Suppressor macrophage treated with lipopolysaccharide for 1 hour (primary cell): ENCODE measurements around the gene DHX58.

Experiments
- DNase-seq, 3 donors: peaks; one replicate each; pipeline ENCODE4 v3.0.0-alpha.2; 2020 to 2022

The DHX58 gene

DNA sequence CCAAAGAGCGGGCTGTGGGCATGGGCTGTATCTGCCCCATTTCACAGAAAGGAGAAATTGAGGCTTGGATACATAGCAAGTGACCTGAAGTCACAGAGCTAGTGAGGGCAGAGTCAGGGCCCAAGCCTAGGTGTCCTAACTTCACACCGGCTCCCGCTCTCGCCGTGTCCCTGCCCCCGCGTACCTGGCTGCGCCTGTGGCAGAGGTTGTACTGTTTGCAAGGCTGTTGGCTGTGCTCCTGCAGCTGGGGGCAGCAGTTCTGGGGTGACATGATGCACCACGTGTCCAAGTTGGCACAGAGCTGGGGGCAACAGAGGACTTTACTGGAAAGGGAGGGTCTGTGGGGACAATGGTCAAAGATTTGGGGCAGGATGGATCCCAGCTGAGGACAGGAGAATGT is 3.4 kb downstream of the DHX58 start:
- no peak for DNase-seq

- peak; percentile 89 to 97 (median 92) for DNase-seq
Observed at GRCh38 chr17:42107597-42108576, 4.6 kb downstream of the DHX58 start.

- no peak for DNase-seq
Observed at GRCh38 chr17:42107124-42107523, 5.4 kb downstream of the DHX58 start.

DNA sequence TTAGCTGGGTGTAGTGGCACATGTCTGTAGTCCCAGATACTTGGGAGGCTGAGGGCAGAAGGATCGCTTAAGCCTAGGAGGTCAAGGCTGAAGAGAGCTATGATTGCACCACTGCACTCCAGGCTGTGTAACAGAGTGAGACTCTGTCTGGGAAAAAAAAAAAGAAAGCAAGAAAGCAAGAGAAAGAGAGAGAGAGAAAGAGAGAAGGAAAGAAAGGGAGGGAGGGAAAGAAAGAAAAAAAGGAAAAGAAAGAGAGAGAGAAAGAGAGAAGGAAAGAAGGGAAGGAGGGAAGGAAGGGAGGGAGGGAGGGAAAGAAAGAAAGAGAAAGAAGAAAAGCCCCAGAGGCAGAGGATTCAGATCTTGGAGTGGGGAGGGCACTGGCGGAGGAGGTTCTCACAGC is 6.5 kb downstream of the DHX58 start:
- DNase-seq, result no peak

GRCh38 chr17:42104264-42104663 is 8.2 kb downstream of the DHX58 start:
- no peak for DNase-seq

- no peak for DNase-seq
Observed at GRCh38 chr17:42103221-42103954, 9.1 kb downstream of the DHX58 start.

DNA sequence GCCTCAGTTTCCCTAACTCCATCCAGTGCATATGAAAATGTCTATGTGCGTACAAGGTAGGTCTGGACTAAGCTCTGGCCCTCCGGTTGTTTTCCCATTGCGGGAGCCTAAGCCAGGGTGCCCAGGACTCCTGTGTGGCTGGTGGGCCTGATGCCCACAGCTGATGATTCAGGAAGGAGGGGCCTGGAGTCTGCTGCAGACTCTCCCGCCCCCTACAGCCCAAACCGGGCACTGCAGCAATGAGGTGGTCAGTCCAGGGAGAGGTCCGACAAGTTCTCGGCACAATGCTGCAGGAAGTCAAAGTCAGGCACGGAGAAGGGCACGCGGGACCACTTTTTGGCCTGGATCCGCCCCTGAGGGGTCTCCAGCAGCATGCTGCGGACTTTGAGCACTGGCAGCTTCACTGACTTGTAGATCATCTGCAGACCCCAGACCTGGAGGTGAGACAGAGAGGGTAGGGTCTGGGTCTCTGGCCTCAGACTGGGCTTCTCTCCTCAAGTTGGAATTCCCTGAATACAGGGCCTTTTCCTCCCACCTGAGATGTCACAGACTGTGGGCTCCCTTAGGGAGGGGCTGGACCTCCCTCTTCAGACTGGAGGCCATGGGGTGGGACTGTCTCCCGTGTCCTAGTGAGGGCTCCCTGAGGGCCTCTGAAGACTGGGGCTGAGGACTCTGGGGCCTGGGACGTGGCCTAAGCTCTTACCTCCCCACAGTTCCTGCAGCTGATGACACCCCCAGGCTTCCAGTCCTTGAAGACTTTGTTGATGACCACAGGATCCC is 10.8 kb downstream of the DHX58 start:
- DNase-seq, result peak; percentile 86 to 90 (median 89)

GRCh38 chr17:42098730-42099399 is 13.6 kb downstream of the DHX58 start:
- DNase-seq, result no peak

DNA sequence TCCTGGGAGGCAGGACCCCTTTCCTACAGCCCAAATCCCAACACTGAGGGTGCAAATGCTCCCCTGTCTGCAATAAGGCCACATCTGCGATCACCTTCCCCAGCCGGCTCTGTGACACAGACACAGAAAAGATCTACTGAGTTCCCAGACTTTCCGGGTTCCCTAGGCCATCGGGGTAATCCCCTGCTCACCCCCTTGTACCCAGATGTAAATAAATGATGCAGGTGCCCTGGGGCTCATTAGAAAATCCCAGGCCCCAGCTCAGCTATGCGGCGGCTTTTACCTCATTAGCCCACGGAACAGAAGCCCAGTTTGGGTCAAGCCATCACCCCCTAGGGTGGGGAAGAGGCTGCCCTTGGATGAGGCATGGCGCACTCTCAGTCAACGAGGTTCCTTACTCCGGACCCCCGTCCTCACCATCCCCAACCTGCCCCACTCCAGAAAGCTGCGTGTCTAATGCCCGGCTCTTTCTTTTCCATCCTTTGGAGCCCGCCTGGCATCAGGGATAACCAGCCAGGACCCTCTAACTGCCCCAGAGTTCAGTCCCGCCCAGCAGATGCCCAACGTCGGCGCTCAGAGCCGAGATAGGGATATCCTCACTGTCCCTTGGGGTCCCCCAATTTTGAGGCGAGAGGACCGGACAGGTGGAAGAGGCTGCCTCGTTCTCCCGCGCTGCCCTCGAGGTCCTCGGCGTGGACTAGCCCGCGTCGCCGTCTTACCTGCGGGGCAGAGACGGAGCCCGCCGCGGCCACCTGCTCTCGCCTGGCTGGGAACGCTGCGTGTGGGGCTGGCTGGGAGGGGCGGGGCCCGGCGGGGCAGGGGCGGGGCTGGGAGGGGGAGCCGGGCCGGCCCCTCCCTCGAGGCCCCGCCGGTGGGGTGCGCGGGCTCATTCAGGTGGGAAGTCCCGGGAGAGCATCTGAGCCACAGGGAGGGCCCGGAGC is 14.6 kb downstream of the DHX58 start, which contains the start of gene ZNF385C:
Gene ZNF385C (minus strand): TSS at position 783 of the 941 bp plus-strand sequence. CDS start 35,417 bp downstream, outside the sequence.
- peak in 2 of 3 donors; percentile 36 to 47 for DNase-seq

DNA sequence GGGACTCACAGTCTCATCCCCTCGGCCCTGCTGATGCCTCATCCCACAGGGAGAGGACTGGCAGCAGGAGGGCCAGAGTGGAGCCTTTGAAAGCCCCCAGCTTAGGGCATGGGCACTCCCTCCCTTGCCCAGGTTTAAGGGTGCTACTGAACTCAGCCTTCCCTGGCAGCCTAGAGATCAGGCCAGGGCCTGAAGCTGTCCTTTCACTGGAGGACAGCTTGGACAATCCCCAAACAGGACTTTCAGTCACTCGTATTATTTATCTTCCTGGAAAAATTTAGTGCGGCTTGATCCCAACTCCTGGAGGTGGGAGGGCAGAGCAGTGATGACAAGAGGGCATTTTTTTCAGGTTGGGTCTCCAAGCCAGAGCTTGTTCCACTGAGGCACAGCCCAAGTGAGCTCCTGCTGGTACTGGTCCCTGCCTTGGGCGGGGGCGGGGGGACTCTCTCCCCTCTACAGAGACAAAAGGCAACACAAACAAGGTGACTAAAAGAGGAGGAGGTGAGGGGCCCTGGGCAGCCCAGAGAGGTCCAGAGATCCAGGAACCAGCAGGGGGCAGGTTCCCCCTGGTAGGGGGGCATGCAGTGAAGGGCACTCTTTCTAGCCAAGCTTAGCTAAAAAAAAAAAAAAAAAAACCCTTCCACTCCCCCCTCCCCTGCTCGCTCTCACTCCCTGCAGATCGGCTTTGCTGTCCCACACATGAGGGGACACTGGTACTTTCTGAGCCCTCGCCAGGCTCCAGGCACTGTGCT is 16.0 kb downstream of the DHX58 start:
- DNase-seq, result no peak

DNA sequence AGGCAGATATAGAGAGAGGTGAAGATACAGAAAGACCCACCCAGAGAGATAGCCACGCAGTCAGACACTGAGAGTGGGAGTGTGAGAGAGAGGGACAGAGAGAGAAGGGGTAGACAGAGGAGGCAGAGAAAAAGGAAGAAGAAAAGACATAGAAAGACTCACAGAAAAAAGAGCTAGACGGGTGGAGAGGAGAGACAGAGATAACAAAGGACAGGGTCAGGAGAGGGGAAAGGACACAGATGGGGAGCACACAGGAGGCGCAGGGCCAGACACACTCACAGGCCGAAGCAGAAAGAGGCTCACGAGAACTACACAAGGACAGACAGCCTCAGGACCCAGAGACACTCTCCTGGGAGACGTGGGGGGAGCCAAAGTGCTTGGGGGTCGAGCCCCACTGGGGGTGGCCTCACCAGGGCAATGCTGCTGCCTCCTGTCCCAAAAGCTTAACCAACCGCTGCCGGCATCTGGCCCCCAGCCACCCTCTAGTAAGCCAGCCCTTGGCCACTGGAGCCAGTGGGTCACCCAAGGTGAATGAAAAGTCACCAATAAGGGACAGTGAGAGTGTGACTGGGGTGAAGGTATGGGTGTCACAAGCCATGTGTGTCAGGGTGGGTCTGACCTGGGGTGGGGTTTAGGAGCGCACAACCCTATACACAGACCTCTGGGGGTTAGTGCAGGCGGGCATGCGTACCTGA is 18.0 kb downstream of the DHX58 start:
- no peak for DNase-seq

DNA sequence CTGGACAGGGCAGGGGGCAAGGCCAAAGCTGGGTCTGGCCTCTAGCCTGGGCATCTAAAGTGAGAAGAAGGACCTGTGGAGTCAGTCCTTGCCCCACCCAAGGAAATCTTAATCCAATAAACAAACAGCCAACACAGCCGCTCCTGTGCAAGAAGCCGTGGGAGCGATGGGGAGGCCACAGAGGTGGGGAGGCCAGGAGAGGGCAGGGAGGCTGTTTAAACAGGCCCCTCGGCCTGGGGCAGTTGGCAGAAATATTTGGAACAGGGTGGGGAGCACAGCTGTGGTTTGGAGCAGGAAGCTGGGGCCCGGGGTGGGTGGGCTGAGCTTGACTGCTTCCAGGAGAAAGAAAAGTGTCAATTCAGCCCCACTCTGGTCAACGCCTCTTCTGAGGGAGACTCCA is 19.6 kb downstream of the DHX58 start:
- no peak for DNase-seq

- no peak for DNase-seq
Observed at GRCh38 chr17:42090964-42091790, 21.3 kb downstream of the DHX58 start.

- DNase-seq, result no peak
Observed at GRCh38 chr17:42088736-42089135, 23.8 kb downstream of the DHX58 start.

- no peak for DNase-seq
Observed at GRCh38 chr17:42087736-42088705, 24.5 kb downstream of the DHX58 start.

DNA sequence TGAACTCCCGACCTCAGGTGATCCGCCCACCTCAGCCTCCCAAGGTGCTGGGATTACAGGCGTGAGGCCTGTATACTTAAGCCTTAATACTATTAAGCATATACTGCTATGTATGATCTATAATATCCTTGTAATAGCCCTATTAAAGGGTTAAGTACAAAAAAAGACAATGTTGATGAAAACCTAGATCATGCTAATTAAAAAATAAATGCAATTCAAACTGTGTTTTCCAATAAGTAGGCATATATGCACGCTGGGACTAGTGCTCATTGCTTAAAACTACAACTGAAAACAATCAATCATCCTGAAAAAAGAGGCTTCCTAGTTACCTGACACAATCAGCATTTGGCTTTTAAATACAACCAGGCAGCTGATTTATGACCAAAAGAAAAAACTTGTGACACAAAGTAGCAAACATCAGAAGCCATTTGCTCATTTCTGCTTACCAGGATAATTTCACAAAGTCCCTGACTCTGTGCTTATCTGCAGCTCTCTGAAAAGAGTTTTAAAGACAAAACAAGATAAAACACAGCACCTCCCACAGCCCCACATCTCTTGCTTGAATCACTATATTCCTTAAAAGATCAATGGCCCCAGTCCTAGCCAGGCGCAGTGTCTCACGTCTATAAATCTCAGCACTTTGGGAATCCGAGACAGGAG is 25.3 kb downstream of the DHX58 start:
- DNase-seq, result no peak
